Fibroblast of lung (primary cell): ENCODE data around the gene HNRNPA3. TPM values are rescaled to one million over a fixed set of nuclear protein-coding genes. Genes with fewer than 3 reads are reported as not detected.

ENCODE experiments used
- DNase-seq, 2 donors: peaks; one replicate each; pipeline versions ENCODE4 v3.0.0 to v3.0.0-alpha.2; 2010; ENCODE audit warnings: low read depth in 2 of 2
- H2AFZ ChIP-seq: 2 replicates; pipeline ENCODE4 v1.5.1; 2012; ENCODE audit warnings: low read length, control low read depth, inconsistent platforms
- H3K27ac ChIP-seq: 2 replicates; pipeline ENCODE4 v1.5.1; 2011; ENCODE audit warnings: low read length, control low read depth; ENCODE audit not compliant: insufficient read depth
- H3K27me3 ChIP-seq: 2 replicates; pipeline ENCODE4 v1.5.1; 2011; ENCODE audit warnings: mild to moderate bottlenecking, low read length; ENCODE audit not compliant: control insufficient read depth, insufficient read depth
- H3K36me3 ChIP-seq: 2 replicates; pipeline ENCODE4 v1.5.1; 2011; ENCODE audit warnings: low read length; ENCODE audit not compliant: control insufficient read depth, insufficient read depth
- H3K4me1 ChIP-seq: 2 replicates; pipeline ENCODE4 v1.5.1; 2011; ENCODE audit warnings: low read length; ENCODE audit not compliant: control insufficient read depth, insufficient read depth; ENCODE audit errors: extremely low read depth
- H3K4me2 ChIP-seq: 2 replicates; pipeline ENCODE4 v1.5.1; 2011; ENCODE audit warnings: low read length, control low read depth; ENCODE audit not compliant: insufficient read depth; ENCODE audit errors: extremely low read depth
- H3K4me3 ChIP-seq, 4 experiments: fragments of 200-600 bp in 1 of 4; sonication (generic) in 1 of 4; replicated peaks in 1 of 4; 2 replicates each; pipeline ENCODE4 v1.5.1; 2011 to 2016; ENCODE audit warnings: low read length in 4 of 4, low read depth in 3 of 4, mild to moderate bottlenecking in 3 of 4, control low read depth in 2 of 4, inconsistent platforms in 1 of 4, mixed read lengths in 1 of 4; ENCODE audit not compliant: insufficient read depth in 1 of 4; ENCODE audit errors: control extremely low read depth in 1 of 4
- H3K79me2 ChIP-seq: 2 replicates; pipeline ENCODE4 v1.5.1; 2012; ENCODE audit warnings: mild to moderate bottlenecking, low read length, inconsistent platforms; ENCODE audit not compliant: control insufficient read depth, insufficient read depth
- H3K9ac ChIP-seq: 2 replicates; pipeline ENCODE4 v1.5.1; 2011; ENCODE audit warnings: mild to moderate bottlenecking, low read length, control low read depth; ENCODE audit not compliant: insufficient read depth
- H3K9me3 ChIP-seq: 2 replicates; pipeline ENCODE4 v1.5.1; 2012; ENCODE audit warnings: low read depth, low read length; ENCODE audit not compliant: control insufficient read depth, insufficient read depth
- H4K20me1 ChIP-seq: 2 replicates; pipeline ENCODE4 v1.5.1; 2011; ENCODE audit warnings: low read length; ENCODE audit not compliant: control insufficient read depth, insufficient read depth; ENCODE audit errors: extremely low read depth
- CTCF ChIP-seq, 2 donors: IDR thresholded peaks in 1 of 2; conservative IDR thresholded peaks in 1 of 2; 1 replicate in 1 of 2; 2 replicates in 1 of 2; pipeline ENCODE4 v1.5.1; 2011 to 2012; ENCODE audit warnings: low read length in 2 of 2, control low read depth in 1 of 2, inconsistent platforms in 1 of 2, low read depth in 1 of 2, mild to moderate bottlenecking in 1 of 2
- EZH2 ChIP-seq: IDR thresholded peaks from 2 replicates; pipeline ENCODE4 v1.5.1; 2012; ENCODE audit warnings: low read length, control low read depth, mild to moderate bottlenecking; ENCODE audit errors: missing control alignments
- polyA plus RNA-seq, 2 donors: library from polyadenylated mRNA; depleted of rRNA in 1 of 2; stranded (reverse) in 1 of 2; unstranded in 1 of 2; fragments of >200 nt; gene quantifications; 2 replicates each; pipeline ENCODE4 v1.2.1, GENCODE V29; 2011 to 2012; ENCODE audit warnings: missing spikeins in 1 of 2
- total RNA-seq: library from RNA; depleted of rRNA; stranded (reverse); fragments of >200 nt; gene quantifications from 2 replicates; pipeline ENCODE4 v1.2.1, GENCODE V29; 2014

The HNRNPA3 gene
- total and polyA plus RNA-seq, 2 donors (not counting 1 experiment from before 2014, with no cell fraction given), result 34.5 to 81.2 TPM

GRCh38 chr2:177251165-177251542 is 38.6 kb downstream of the HNRNPA3 start:
- no peaks in the 10 kb centered on the region for H3K9me3 ChIP-seq
- H3K27me3 ChIP-seq, result no peaks in the 10 kb centered on the region
- peaks cover 98% of the 10 kb centered on the region for H3K79me2 ChIP-seq
- H3K4me3 ChIP-seq, result no peak overlapping the region
- H3K9ac ChIP-seq, result no peak overlapping the region
- no peak overlapping the region for H3K4me2 ChIP-seq
- peaks cover 6% of the 10 kb centered on the region for H4K20me1 ChIP-seq
- no peak overlapping the region for H2AFZ ChIP-seq
- DNase-seq, result no peak
- peak overlapping the region; percentile 62 for H3K27ac ChIP-seq
- peaks cover 20% of the 10 kb centered on the region for H3K4me1 ChIP-seq
- peaks cover 4% of the 10 kb centered on the region for H3K36me3 ChIP-seq
- TF ChIP-seq EZH2 (no peak), CTCF (conservative IDR thresholded peaks at IDR 0.05 in 1 of 2, IDR thresholded peaks at IDR 0.05 in 1 of 2; ENCODE audit: low read depth in 1 of 2, low read length in 2 of 2) (no peak)

GRCh38 chr2:177252808-177253531 is 40.4 kb downstream of the HNRNPA3 start:
- H4K20me1 ChIP-seq, result peaks cover 9% of the 10 kb centered on the region
- no peak for DNase-seq
- H3K27me3 ChIP-seq, result no peaks in the 10 kb centered on the region
- H3K36me3 ChIP-seq, result peaks cover 4% of the 10 kb centered on the region
- no peaks in the 10 kb centered on the region for H3K9me3 ChIP-seq
- no peak for TF ChIP-seq CTCF (conservative IDR thresholded peaks at IDR 0.05 in 1 of 2, IDR thresholded peaks at IDR 0.05 in 1 of 2; ENCODE audit: low read depth in 1 of 2, low read length in 2 of 2)
- H3K4me1 ChIP-seq, result peaks cover 18% of the 10 kb centered on the region
- H3K27ac ChIP-seq, result peak overlapping the region; percentile 32
- no peak overlapping the region for H2AFZ ChIP-seq
- H3K4me2 ChIP-seq, result peak overlapping the region; percentile 44
- H3K4me3 ChIP-seq, result no peak overlapping the region
- H3K9ac ChIP-seq, result no peak overlapping the region
- H3K79me2 ChIP-seq, result peaks cover 98% of the 10 kb centered on the region

GRCh38 chr2:177253704-177254103 is 41.1 kb downstream of the HNRNPA3 start:
- Histone ChIP-seq H3K27ac (no peak overlapping the region), H3K27me3 (no peaks in the 10 kb centered on the region), H2AFZ (no peak overlapping the region), H3K4me1 (peaks cover 18% of the 10 kb centered on the region), H3K4me2 (no peak overlapping the region), H4K20me1 (peaks cover 12% of the 10 kb centered on the region), H3K4me3 (no peak overlapping the region), H3K9ac (no peak overlapping the region), H3K9me3 (no peaks in the 10 kb centered on the region), H3K36me3 (peaks cover 4% of the 10 kb centered on the region), H3K79me2 (peaks cover 98% of the 10 kb centered on the region)
- TF ChIP-seq EZH2, result no peak
- no peak for TF ChIP-seq CTCF (conservative IDR thresholded peaks at IDR 0.05 in 1 of 2, IDR thresholded peaks at IDR 0.05 in 1 of 2; ENCODE audit: low read depth in 1 of 2, low read length in 2 of 2)
- DNase-seq, result no peak
